HG03139 (cell line): Measurements from ENCODE around the gene DST.

Experiments
- ATAC-seq: cut with Tn5 transposase; IDR thresholded peaks from one replicate; pipeline ENCODE4 v1.9.1; 2021; ENCODE audit not compliant: unreplicated experiment

DST gene

GRCh38 chr6:56488281-56488680 is 154.4 kb downstream of the DST start:
- ATAC-seq, result no peak

DNA sequence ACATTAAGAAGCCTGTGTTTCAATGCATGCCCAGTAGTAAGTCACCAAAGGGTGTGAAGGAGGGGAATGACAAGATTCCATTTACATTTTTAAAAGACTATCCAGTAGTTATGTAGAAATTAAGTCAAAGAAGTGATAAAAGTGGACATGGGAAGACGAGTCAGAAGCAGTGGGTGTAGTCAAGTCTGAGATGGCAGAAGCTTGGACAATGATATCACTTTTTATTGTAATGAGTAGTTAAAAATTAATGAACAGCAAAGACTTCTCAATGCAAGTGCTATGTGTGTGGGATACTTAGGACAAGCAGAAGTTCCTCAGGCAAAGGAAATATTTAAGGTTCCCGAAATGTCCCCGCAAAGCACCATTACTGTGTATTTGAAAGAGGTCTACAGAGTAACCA is 156.0 kb downstream of the DST start:
- ATAC-seq, result no peak

- no peak for ATAC-seq
These were observed 158.0 kb downstream of the DST start for GRCh38 chr6:56484669-56485068.

DNA sequence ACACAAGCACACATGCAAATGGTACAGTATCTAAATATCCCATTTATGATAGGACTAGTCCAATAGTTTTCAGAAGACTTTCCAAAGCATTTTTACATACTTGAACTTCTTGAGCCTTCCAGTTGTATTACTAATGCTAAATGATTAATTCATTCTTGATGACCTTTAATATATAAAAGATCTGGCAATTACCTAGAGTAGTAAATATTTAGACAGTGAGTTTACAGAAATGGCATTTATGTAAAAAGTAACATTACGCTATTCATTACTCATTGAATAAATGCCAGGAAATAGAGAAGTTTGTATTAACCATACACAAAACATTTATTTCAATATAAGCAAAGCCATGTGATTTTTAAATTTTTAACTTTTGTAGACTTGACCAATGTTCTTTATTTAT is 158.8 kb downstream of the DST start:
- no peak for ATAC-seq

GRCh38 chr6:56482525-56482924 is 160.2 kb downstream of the DST start:
- ATAC-seq, result no peak

DNA sequence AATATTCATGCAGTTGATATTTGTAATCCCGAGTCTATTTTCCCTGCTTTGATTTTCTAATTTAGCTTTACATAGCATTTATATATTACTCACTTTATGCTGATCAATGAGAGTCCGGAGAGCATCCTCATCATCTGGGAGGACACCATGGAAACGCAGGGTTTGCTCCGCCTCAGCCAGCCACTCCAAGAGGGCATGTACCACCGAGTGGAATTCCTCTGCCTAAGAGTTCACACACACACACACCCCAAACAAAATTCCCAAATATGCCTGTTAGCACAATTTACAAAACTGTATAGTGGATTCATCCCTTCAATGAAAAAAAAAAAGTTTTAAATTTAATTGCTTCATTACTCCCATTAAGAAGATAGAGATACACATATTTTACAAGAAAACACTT is 160.7 kb downstream of the DST start:
- ATAC-seq, result no peak

- no peak for ATAC-seq
These were observed 161.9 kb downstream of the DST start for GRCh38 chr6:56480654-56481337.

- no peak for ATAC-seq
These were observed 162.4 kb downstream of the DST start for GRCh38 chr6:56480246-56480645.

DNA sequence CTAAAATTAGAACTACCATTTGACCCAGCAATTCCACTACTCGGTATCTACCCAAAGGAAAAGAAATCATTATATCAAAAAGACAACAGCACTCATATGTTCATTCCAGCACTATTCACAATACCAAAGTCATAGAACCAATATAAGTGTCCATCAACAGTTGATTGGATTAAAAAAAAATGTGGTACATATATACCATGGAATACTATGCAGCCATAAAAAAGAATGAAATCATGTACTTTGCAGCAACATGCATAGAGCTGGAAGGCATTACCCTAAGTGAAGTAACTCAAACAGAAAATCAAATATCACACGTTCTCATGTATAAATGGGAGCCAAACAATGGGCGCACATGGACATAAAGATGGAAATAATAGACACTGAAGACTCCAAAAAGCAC is 163.3 kb downstream of the DST start:
- ATAC-seq, result no peak

DNA sequence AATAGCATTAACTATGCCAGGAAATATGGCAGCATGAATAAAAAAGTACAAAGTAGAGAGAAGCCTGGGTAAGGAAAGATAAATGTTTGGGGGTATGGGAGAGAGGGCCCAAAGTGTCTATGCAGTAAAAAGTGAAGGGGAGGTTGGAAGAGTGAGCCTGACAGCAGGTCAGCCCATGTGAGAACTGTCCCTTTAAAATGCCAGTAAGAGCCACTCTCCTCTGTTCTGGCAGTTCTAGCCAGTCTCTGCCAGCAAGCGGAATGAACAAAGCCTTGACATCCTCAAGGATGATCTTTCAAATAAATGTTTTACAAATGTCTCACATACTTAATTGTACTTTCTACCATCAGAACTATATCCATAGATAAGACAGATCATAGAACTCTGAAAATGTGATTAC is 164.5 kb downstream of the DST start:
- no peak for ATAC-seq

GRCh38 chr6:56477241-56477640 is 165.4 kb downstream of the DST start:
- no peak for ATAC-seq

GRCh38 chr6:56475736-56476457 is 166.8 kb downstream of the DST start:
- ATAC-seq, result no peak

DNA sequence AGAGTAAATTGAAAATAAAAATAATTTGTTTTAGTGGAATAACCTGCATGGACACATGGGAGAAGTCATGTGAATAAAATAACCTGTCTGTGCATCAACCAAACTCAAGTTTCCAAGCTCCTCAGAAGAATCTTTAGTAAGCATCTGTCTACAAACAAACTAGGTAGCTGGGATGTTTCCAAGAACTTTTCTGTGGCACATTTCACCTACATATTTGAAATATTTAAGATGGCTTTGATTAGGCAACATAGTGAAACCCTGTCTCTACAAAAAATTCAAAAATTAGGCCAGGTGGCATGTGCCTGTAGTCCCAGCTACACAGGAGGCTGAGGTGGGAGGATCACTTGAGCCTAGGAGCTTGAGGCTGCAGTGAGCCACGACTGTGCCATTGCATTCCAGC is 168.2 kb downstream of the DST start:
- ATAC-seq, result no peak

DNA sequence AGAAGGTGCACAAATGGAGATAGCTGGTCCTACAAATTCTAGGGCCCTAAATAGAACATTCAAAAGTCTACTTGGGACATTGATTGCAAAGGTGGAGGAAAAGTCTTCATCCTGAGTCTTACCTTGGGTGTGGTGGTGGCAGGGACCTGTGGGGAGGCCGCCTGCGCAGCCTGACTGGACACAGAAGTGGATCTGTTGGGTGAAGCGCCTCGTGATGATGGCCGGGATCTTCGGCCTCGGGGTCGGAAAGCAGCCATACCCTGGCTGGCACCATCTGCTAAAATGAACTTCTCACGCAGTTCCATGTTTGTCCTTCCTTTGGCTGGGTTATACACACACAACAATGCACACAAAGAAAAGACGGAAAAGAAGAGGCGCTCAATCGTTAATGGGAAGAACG is 179.2 kb downstream of the DST start:
- no peak for ATAC-seq

GRCh38 chr6:56459030-56459805 is 183.5 kb downstream of the DST start:
- ATAC-seq, result no peak

DNA sequence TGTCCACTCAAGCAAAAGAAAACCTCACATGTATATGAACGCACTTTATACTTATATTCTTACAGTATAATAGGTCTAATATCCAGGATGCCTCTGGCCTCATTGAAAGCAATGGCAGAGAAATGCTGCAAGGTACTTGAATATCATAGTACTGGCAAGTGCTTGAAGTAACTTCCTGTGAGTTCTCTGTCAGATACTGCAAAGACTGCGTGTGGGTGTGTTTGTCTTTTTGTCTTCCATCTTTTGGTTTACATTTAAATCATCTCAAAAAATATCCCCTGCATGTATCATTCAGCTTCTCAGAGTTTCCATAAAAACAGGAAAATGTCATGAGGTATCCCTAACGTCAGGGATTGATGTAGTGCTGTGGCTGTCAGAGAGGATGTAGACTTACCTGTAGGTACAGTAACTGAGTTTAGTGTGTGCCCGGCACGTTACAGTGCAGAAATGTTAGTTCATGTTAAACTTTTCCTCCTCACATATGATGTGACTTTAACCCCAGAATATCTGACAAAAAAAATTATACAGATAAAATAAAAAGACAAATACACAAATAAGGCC is 184.3 kb downstream of the DST start:
- ATAC-seq, result no peak

DNA sequence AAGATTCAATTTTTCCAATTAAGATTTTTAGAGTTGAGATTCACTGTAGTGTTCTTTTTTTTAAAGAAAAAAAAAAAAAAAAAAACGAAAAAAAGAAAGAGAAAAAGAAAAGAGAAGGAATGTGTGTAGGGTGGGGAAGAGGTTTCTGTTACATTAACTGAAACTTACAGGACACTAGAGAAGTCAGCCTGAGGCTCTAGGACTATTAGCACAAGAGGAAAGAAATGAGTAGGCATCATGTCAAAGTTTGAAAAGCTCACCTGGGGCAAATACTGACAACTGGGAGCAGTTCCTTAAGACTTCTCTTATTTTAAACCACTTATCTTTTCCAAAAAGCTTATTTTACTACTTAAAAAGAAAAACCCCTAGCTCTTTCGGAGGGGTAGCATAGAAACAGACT is 185.9 kb downstream of the DST start:
- ATAC-seq, result no peak

- no peak for ATAC-seq
These were observed 191.6 kb downstream of the DST start for GRCh38 chr6:56450882-56451739.

- no peak for ATAC-seq
These were observed 192.3 kb downstream of the DST start for GRCh38 chr6:56450376-56450775.

GRCh38 chr6:56448046-56448445 is 194.6 kb downstream of the DST start:
- no peak for ATAC-seq

DNA sequence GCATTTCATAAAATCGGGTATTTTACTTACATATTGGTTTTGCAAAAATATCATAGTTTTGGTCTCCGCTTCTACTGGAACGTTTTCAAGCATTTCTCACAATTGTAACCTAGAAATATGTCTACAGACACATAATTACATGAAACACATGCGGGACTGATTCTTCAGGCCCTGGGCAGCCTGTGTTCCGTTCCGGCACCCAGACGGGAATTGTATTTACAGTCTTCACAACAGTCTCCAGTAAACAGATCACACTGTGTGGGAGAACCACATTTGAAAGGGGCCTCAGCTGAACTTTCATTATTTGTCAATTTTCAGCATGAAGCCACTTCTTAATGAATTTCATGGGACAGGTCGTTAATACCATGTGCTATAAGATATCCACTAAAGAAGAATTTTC is 196.9 kb downstream of the DST start:
- no peak for ATAC-seq
